8988T (cell line): Measurements from ENCODE around the gene SETSIP.
A peak's percentile ranks its signal among the peaks of the same experiment; 100 is the strongest.
"Not testable (repeated sequence)": the region's sequence is repeated elsewhere in the genome, so short reads cannot be mapped to it uniquely, and the experiment has no call there.

ENCODE experiments used
- DNase-seq: peaks from one replicate; pipeline ENCODE4 v3.0.0; 2011

The SETSIP gene, protein sequence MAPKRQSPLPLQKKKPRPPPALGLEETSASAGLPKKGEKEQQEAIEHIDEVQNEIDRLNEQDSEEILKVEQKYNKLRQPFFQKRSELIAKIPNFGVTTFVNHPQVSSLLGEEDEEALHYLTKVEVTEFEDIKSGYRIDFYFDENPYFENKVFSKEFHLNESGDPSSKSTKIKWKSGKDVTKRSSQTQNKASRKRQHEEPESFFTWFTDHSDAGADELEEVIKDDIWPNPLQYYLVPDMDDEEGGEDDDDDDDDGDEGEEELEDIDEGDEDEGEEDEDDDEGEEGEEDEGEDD

DNA sequence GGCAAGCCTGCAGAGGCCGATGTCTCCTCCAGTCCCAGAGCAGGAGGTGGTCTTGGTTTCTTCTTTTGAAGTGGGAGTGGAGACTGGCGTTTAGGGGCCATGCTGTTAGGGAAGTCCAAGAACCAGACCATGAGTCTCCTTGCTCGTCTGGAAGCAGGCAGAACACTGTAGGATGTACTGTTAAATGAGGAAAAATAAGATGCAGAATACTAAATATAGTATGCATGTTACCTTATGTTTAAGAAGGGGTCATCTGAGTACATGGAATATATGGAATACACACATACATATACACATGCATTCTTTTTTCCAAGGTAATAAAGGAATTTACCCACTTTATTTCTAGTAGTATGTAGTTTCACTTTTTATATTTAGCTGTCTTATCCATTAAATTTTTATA is at the start of gene SETSIP:
Gene SETSIP (minus strand): TSS at position 101 of the 400 bp plus-strand sequence. CDS start 0 bp downstream, at position 101.
- no peak for DNase-seq

DNA sequence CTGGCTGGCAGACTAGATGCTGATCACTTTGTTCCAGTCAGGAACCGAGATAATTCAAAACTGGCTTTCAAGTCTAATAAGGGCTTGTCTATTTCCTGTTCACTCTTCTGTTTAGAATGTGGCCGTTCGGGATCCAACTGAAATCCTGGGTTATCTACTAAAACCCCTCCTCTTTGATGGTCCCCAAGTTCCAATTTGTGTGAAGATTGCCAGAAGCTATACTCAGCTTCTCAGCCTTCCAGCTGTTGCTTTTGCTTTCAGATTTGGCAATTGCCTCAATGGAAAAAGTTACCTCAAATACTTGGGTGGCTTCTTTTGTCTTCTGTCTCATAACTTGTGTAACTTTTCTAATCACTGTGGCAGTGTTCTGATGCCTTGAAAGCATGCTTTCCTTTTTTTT is 48.7 kb upstream of the SETSIP start:
- DNase-seq = no peak

DNA sequence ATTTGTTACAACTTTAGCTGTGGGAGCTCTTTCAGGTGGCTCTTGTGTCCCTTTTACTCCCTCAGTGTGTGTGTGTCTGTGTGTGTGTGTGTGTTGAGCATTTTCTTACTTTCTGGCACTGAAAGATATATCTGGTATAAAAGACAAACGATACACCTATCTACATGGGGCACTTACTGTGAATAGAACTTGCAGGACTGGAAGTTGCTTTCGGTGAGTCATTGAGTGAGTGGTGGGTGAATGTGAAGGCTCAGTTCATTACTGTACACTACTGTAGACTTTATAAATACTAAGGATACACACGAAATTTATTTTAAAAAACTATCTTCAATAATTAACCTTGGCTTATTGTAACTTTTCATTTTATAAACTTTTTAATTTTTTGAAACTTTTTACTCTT is 43.6 kb upstream of the SETSIP start:
- DNase-seq = no peak

DNA sequence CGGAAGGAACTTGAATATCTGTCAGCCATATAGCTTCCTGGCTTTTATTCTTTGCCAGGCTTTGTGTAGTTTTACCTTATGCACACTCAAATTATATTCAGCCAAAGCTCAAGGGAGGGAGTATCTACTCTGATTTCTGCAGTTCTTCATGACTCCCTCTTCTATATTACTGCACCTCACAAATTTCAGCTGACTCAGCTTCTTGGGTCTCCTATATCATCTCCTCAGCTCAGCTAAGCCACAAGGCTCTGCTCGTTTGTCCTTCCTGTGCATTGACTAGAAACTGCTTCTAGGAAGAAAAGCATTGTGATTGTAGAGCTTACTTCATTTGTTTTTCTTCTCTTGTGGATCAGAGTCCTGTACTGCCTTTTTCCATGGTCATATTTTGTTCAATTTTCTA is 42.3 kb upstream of the SETSIP start:
- no peak for DNase-seq

DNA sequence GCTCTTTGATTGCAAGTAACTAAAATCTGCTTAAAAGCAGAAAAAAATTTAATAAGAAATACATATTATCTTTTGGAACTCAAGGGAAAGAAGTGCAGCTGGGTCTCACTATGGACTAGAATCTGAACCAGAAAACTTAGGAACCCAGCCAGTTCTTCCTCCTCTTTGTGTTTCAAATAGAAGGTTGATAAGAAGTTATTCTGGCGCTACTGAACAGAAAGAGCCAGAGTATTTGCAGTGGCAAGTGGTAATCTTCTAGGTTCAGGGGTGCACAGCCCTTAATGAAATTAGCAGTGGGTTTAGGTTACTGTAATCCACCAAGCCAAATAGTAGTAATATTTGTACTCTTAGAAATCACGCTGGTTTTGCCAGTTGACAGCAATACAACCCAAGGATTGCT is 33.4 kb upstream of the SETSIP start:
- no peak for DNase-seq

DNA sequence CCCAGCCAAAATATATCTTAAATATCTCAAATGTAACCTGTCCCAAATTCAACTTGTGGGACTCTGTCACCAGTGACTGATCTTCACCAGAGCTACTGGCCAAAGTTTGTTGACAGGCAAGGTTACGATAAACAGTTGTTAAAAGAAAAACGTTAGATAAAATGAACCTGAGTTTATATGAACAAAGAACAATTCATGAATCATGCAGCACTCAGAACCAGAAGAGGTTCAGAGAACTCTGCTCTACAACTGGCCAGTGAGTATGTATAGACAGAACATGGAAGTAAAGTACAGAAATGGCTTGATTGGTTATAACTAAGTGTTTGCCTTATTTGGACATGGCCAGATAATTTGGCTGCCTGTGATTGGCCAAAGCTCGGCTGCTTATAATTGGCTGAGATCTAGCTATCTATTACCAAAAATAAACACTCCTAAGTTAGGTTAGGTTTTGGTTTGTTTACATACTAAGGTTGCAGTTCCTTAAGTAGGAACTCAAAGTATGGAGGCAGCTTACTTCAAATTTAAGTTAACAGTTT is 30.4 kb upstream of the SETSIP start:
- no peak for DNase-seq

DNA sequence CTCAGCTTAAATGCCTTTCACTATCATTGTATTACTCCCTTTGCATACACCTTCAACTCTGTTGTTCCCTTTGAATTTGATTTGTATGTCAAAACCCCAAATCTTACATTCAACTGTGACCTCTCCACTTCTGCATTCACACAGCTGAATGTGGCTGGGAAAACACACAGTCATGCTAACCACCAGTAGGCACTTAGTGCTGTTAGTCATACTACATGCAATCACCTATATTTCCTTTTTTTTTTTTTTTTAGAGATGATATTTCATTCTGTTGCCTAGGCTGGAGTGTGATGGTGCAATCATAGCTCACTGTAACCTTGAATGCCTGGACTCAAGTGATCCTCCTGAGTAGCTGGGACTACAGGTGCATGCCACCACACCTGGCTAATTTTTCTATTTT is 21.1 kb upstream of the SETSIP start:
- no peak for DNase-seq

DNA sequence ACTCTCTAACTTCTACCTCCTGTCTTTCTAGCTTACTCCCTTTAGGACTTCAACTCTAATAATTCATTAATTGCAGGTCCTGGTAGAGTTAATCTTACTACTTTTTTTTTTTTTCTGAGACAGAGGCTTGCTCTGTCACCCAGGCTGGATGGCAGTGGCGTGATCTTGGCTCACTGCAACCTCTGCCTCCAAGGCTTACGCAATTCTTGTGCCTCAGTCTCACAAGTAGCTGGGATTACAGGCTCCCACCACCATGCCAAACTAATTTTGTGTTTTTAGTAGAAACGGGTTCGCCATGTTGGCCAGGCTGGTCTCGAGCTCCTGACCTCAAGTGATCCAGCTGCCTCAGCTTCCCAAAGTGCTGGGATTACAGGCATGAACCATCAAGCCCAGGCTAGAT is 20.7 kb upstream of the SETSIP start:
- no peak for DNase-seq

DNA sequence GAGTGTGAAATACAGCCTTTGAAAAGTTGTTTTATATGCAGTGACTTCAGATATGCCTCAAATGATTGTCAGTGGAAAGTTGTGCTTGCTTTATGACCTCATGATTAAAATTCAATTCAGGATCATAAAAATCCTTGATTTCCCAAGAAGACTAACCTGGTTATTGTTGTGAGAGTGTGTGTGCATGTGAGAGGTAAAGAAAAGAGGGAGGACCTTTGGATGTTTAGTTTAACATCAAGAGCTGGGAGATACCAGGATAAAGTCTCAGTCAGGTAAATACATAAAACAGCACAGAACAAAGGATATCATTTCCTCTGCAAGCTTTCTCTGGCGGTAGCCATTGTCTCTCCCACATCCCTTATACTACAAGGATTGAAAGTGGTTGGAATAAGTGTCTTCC is 19.4 kb upstream of the SETSIP start:
- DNase-seq = no peak

DNA sequence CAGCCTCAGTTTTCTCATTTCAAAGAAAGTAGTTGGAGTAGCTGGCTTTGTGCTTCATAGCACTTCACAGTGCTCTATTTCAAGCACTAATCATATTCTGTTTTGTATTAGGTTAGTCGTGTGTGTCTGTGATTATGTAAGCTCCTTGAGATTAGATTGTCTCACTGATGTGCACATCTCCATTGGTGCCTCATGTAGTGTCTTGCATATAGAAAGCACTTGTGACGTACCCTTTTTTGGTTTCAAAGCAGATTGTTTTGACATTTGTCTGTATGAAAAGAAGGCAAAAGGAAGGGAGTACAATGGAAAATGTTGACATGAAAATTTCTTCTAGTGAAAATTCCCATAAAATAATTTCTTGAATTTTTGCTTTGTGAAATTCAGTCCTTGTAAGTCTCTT is 18.9 kb upstream of the SETSIP start:
- DNase-seq = no peak

DNA sequence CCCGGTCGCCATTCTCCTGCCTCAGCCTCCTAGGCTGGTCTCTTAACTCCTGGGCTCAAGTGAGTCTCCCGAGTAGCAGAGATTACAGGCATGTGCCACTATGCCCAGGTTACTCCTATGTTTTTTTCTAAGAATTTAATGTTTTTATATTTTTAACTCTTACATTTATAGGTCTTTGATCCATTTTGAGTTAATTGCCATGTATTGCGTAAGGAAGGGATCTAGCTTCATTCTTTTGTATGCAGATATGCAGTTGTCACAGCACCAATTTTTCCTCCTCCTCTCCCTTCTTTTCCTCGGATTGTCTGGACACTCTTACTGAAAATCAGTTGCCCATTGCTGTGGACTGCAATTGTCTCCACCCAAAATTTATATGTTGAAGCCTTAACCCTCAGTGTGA is 16.4 kb upstream of the SETSIP start:
- DNase-seq = no peak

DNA sequence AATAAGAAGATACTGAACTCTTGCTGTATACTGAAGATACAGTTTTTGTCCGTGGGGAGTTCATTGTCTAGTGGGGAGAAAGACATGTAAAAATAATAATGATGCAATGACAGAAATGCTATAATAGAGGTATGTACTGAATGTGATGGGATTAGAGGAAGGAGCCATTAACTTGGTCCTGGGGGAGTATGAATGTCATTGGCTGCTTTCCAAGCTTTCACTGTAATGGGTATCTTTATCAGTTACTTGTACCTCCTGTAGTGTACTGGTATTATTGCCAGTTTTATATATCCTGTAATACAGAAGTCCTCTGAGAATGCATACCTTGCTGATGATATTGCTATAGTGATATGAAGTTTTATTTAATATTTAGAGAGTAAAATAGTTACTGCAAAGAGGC is 12.3 kb upstream of the SETSIP start:
- no peak for DNase-seq

DNA sequence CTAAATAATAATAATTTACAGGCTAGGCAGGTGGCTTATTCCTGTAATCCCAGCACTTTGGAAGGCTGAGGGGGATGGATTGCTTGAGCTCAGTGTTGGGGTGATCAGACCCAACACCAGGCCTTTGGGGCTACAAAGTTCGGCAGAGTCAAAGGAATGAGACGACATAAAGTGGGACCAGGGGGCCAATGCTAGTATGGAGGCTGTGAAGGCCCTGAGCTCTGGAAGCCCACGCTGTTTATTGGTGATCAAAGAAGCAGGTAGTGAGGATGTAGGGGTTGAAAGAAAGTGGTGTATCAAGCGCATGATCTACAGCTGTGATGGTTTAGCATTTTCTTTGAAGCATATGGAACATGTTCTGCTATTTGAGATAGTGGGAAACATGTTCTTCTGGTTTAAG is 10.5 kb upstream of the SETSIP start:
- DNase-seq = no peak

DNA sequence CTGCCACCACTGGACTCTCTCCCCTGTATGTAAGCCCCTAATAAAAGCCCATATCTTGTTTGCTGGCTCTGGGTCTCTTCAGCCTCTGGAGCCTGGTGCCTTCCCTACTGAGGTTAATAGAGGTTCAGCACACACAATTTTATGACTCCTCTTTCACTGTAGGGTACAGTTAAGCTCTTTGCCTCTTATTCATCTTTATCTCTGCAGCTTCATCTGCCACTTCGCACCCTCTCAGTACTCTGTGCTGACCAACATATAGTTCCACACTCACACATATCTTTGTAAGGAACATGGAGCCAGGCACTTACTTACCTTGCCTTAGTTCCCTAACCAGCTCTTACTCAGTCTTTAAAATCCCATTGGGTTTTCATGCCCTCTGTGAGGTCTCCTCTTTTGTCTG is 9.4 kb upstream of the SETSIP start:
- no peak for DNase-seq

DNA sequence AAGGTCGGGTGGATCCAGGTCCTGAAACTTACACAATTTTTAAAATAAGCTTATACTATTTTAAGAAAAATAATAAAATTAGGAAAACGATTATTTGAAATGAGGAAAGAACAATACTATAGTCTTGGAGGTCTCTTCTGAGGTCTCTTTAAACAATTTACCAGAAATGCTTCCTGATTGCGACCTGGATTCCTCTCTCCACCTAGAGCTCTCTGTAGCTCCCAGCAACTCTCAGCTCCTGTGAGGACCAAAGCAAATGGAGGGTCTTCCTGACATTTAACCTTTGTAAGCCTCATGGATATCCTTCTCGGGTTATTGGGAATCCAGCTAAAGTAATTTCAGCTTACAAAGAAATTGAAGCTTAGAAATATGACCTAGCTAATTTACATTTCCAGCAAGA is 5.8 kb upstream of the SETSIP start:
- no peak for DNase-seq

DNA sequence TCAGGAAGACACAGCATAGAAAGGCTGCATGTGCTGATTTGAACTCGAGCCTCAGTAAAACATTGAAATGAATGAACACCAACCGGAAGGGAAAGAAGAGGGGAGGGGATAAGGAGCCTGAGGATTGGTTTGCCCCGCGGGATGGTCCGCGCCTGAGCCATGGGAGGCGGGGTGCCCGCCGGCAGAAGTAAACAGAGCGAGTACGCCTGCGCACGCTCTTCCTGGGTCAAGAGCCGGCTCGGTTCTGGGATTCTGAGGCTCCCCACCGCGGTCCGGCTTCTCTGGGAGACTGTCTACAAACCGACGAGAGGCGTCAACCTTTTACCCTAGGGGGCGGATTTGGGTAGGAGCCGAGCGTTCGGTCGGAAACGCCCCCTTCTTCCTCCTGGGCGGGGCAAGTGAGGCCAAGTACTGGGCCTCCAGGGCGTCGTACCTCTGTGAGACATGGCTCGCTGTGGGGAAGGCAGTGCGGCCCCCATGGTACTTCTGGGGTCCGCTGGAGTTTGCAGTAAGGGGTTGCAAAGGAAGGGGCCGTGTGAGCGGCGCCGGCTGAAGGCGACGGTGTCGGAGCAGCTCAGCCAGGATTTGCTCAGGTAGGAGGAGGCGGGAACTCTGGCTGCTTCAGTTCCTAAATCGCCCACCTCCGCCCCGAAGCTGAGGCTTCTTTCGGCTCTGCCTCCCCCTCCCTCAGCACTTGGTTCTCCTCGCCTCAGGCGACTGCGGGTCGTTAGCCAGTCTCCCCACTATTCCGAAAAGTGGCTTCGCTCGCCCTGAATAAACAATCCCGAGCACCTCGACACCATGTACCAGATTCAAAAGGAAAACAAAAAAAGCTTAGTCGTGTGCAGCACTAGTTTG is 5.1 kb upstream of the SETSIP start, which contains the start of gene BTBD8:
Gene BTBD8 (plus strand): TSS at position 218 of the 858 bp plus-strand sequence. CDS start 227 bp downstream, at position 445.
- DNase-seq = peak; percentile 47

DNA sequence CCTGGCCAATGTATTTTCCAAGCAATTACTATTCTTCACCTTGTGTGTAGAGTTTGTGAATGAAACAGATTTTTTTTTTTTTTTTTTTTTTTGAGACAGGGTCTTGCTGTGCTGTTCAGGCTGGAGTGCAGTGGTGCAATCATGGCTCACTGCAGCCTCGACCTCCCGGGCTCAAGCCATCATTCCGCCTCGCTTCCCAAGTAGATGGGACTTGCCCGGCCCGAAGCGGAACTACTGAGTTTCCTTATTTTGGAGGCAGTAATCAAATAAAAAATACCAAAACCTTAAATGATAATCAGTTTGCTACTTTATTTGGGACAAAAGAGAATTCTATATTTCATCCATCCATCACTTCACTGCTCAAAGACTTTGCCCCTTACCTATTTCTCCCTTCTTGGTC is 4.2 kb upstream of the SETSIP start:
- DNase-seq = no peak

DNA sequence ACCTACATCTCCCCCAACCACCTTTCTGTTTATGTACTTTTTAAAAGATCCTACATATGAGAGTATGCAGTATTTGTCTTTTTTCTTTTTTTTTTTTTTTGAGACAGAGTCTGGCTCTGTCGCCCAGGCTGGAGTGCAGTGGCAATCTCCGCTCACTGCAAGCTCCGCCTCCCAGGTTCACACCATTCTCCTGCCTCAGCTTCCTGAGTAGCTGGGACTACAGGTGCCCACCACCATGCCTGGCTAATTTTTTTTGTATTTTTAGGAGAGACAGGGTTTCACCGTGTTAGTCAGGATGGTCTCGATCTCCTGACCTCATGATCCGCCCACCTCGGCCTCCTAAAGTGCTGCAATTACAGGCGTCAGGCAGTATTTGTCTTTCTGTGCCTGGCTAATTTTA is 2.9 kb upstream of the SETSIP start:
- DNase-seq = not testable (repeated sequence)

DNA sequence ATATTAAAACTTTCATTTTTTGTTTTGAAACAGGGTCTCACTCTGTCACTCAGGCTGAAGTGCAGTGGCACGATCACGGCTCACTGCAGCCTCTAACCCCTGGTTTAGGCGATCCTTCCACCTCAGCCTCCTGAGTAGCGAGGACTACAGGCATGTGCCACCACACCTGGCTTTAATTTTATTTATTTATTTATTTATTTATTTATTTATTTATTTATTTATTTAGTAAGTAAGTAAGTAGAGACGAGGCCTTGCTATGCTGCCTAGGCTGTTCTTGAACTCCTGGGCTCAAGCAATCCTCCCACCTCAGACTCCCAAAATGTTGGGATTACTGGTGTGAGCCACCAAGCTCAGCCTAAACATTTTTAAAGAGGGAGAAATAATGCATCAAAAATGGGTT is 1.2 kb upstream of the SETSIP start:
- no peak for DNase-seq

DNA sequence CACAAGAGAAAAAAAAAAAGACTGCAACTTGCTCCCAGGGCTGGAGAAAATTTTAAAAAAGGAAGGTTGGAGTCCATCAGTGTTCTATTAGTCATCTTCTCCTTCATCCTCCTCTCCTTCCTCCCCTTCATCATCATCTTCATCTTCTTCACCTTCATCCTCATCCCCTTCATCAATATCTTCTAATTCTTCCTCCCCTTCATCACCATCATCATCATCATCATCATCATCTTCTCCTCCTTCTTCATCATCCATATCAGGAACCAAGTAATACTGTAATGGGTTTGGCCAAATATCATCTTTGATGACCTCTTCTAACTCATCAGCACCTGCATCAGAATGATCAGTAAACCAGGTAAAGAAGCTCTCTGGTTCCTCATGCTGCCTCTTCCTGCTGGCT is 765 bp downstream of the SETSIP start:
- not testable (repeated sequence) for DNase-seq

DNA sequence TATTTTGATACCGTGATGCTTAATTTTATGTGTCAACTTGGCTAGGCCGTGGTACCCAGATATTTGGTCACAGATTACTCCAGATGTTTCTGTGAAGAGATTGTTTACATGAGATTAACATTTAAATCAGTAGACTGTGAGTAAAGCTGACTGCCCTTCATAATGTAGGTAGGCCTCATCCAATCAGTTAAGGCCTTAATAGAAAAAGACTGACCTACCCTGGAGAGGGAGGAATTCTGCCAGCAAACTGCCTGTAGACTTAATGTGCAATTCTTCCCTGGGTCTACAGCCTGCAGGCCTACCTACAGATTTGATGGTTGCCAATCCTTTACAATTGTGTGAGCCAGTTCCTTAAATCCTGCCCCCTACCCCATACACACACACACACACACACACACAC is 4.3 kb downstream of the SETSIP start:
- DNase-seq = no peak

DNA sequence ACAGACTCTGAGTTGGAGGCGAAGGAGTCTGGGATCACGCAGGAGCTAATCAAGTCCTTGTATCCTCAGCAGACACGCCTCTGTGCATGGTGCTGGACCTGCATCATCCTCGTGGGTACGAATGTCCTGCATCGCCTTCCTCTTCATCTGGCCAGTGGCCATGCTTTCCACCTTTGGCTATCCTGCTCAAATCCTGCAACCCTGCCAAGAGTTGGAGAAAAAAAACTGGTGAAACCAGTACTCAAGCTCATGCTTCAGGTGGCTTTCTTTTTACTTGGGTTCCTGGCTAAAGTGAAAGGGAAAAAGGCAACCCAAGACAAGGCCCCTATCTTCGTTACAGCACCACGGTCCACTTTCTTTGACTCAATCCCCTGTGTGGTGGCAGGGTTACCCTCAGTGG is 8.9 kb downstream of the SETSIP start:
- DNase-seq = no peak

DNA sequence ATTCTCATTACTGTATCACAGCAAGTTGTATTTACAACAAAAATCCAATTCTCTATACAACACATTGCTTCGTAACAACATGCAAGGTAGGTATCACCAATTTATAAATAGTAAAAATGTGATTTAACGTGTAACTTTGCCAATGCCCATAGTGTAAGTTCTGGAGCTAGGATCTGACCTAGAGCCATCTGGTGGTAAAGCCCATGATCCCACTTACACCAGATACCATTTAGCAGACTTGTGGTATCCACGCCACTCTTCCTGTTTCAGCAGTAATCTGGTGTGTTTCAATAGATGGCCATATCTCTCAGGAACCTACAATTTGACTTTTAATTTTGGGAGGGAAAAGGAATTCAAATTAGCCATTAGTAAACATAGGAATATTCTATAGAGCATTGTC is 10.2 kb downstream of the SETSIP start:
- DNase-seq = peak; percentile 10

DNA sequence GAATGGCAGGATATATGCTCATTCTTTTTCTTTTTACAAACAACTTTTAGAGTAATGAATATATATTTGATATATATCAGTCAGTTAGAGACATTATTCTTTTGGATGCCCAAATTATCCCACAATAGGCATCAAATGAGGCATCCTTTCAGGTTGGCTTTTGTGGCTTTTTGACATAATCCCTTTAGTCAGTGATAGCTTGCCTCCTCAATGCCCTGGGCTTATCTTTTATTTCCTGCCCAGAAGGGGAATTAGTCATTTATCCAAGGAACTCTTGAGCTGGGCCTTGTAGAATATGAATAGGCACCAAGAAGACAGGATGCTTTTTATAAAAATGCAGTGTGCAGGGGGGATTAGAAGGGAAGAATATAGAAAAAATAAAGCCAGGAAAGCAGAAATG is 23.3 kb downstream of the SETSIP start:
- DNase-seq = no peak
